ENCODE data around the gene STAT1.

DNA sequence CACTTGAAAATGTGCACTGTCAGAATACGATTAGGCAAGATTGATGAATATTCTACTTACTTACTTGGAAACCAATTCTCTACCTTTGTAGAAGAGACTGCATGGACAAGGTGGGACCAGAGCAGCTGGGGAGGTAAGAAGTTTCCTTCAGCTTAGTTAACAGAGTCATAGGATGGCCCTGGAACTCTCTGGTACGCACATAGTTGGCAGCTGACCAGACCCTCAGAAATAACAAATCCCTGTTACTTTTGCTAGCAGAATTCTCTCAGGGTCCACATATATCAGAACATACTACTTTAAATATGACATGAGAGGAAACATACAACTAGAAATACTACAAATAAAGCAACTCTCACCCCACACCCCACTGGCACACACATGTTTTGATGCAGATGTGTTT is 24.8 kb upstream of the STAT1 start:
- TF ChIP-seq, protein P1, sequence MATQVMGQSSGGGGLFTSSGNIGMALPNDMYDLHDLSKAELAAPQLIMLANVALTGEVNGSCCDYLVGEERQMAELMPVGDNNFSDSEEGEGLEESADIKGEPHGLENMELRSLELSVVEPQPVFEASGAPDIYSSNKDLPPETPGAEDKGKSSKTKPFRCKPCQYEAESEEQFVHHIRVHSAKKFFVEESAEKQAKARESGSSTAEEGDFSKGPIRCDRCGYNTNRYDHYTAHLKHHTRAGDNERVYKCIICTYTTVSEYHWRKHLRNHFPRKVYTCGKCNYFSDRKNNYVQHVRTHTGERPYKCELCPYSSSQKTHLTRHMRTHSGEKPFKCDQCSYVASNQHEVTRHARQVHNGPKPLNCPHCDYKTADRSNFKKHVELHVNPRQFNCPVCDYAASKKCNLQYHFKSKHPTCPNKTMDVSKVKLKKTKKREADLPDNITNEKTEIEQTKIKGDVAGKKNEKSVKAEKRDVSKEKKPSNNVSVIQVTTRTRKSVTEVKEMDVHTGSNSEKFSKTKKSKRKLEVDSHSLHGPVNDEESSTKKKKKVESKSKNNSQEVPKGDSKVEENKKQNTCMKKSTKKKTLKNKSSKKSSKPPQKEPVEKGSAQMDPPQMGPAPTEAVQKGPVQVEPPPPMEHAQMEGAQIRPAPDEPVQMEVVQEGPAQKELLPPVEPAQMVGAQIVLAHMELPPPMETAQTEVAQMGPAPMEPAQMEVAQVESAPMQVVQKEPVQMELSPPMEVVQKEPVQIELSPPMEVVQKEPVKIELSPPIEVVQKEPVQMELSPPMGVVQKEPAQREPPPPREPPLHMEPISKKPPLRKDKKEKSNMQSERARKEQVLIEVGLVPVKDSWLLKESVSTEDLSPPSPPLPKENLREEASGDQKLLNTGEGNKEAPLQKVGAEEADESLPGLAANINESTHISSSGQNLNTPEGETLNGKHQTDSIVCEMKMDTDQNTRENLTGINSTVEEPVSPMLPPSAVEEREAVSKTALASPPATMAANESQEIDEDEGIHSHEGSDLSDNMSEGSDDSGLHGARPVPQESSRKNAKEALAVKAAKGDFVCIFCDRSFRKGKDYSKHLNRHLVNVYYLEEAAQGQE (tag by site-specific recombination; IDR thresholded peaks at IDR 0.05) = no peak
- TF ChIP-seq ZNF473 (tag by site-specific recombination; IDR thresholded peaks at IDR 0.05) (no peak), ZNF114 (tag by site-specific recombination; IDR thresholded peaks at IDR 0.05) (no peak), ZNF274 (IDR thresholded peaks at IDR 0.05; ENCODE audit: low read length) (no peak), ZNF274 (tag by site-specific recombination; IDR thresholded peaks at IDR 0.05; ENCODE audit: borderline replicate concordance) (no peak), ZNF23 (tag by site-specific recombination; IDR thresholded peaks at IDR 0.05; ENCODE audit: borderline replicate concordance) (no peak)
- TF ChIP-seq, protein P2, sequence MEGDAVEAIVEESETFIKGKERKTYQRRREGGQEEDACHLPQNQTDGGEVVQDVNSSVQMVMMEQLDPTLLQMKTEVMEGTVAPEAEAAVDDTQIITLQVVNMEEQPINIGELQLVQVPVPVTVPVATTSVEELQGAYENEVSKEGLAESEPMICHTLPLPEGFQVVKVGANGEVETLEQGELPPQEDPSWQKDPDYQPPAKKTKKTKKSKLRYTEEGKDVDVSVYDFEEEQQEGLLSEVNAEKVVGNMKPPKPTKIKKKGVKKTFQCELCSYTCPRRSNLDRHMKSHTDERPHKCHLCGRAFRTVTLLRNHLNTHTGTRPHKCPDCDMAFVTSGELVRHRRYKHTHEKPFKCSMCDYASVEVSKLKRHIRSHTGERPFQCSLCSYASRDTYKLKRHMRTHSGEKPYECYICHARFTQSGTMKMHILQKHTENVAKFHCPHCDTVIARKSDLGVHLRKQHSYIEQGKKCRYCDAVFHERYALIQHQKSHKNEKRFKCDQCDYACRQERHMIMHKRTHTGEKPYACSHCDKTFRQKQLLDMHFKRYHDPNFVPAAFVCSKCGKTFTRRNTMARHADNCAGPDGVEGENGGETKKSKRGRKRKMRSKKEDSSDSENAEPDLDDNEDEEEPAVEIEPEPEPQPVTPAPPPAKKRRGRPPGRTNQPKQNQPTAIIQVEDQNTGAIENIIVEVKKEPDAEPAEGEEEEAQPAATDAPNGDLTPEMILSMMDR (tag by site-specific recombination; IDR thresholded peaks at IDR 0.05) = no peak
- TF ChIP-seq, protein P3, sequence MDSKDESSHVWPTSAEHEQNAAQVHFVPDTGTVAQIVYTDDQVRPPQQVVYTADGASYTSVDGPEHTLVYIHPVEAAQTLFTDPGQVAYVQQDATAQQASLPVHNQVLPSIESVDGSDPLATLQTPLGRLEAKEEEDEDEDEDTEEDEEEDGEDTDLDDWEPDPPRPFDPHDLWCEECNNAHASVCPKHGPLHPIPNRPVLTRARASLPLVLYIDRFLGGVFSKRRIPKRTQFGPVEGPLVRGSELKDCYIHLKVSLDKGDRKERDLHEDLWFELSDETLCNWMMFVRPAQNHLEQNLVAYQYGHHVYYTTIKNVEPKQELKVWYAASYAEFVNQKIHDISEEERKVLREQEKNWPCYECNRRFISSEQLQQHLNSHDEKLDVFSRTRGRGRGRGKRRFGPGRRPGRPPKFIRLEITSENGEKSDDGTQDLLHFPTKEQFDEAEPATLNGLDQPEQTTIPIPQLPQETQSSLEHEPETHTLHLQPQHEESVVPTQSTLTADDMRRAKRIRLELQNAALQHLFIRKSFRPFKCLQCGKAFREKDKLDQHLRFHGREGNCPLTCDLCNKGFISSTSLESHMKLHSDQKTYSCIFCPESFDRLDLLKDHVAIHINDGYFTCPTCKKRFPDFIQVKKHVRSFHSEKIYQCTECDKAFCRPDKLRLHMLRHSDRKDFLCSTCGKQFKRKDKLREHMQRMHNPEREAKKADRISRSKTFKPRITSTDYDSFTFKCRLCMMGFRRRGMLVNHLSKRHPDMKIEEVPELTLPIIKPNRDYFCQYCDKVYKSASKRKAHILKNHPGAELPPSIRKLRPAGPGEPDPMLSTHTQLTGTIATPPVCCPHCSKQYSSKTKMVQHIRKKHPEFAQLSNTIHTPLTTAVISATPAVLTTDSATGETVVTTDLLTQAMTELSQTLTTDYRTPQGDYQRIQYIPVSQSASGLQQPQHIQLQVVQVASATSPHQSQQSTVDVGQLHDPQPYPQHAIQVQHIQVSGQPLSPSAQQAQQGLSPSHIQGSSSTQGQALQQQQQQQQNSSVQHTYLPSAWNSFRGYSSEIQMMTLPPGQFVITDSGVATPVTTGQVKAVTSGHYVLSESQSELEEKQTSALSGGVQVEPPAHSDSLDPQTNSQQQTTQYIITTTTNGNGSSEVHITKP (tag by site-specific recombination; IDR thresholded peaks at IDR 0.05) = no peak
- TF ChIP-seq, protein P4, sequence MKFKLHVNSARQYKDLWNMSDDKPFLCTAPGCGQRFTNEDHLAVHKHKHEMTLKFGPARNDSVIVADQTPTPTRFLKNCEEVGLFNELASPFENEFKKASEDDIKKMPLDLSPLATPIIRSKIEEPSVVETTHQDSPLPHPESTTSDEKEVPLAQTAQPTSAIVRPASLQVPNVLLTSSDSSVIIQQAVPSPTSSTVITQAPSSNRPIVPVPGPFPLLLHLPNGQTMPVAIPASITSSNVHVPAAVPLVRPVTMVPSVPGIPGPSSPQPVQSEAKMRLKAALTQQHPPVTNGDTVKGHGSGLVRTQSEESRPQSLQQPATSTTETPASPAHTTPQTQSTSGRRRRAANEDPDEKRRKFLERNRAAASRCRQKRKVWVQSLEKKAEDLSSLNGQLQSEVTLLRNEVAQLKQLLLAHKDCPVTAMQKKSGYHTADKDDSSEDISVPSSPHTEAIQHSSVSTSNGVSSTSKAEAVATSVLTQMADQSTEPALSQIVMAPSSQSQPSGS (tag by site-specific recombination; IDR thresholded peaks at IDR 0.05; ENCODE audit: low read depth) = no peak

Measured in HEK293 (cell line).